ENCODE measurements around the gene NRAP.

GRCh38 chr10:113704637-113705343 is 40.9 kb upstream of the NRAP start:
- TF ChIP-seq ZNF274 (IDR thresholded peaks at IDR 0.05; ENCODE audit: borderline replicate concordance, extremely low read depth, low read length): no peak
- no peak for TF ChIP-seq SIN3A (conservative IDR thresholded peaks at IDR 0.05 in 1 of 2, IDR thresholded peaks at IDR 0.05 in 1 of 2; ENCODE audit: low read depth in 1 of 2, low read length in 2 of 2)
- no peak for TF ChIP-seq YY1 (IDR thresholded peaks at IDR 0.05; ENCODE audit: low read depth, low read length)
- TF ChIP-seq, protein P1, sequence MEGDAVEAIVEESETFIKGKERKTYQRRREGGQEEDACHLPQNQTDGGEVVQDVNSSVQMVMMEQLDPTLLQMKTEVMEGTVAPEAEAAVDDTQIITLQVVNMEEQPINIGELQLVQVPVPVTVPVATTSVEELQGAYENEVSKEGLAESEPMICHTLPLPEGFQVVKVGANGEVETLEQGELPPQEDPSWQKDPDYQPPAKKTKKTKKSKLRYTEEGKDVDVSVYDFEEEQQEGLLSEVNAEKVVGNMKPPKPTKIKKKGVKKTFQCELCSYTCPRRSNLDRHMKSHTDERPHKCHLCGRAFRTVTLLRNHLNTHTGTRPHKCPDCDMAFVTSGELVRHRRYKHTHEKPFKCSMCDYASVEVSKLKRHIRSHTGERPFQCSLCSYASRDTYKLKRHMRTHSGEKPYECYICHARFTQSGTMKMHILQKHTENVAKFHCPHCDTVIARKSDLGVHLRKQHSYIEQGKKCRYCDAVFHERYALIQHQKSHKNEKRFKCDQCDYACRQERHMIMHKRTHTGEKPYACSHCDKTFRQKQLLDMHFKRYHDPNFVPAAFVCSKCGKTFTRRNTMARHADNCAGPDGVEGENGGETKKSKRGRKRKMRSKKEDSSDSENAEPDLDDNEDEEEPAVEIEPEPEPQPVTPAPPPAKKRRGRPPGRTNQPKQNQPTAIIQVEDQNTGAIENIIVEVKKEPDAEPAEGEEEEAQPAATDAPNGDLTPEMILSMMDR (IDR thresholded peaks at IDR 0.05; ENCODE audit: control extremely low read depth in 1 of 3, insufficient read depth in 1 of 3, low read depth in 1 of 3, low read length in 3 of 3): peak in 2 of 3 experiments; percentile 51 to 61; a peak in 3 of 4 replicates
- no peak for TF ChIP-seq POLR2A (IDR thresholded peaks at IDR 0.05; ENCODE audit: control extremely low read depth in 1 of 2, low read depth in 2 of 2, low read length in 2 of 2)
- no peak for TF ChIP-seq EZH2 (IDR thresholded peaks at IDR 0.05; ENCODE audit: low read depth, low read length, severe bottlenecking)
